CD14-positive monocyte (primary cell): ENCODE data around the gene TXK. TPM values are rescaled to one million over a fixed set of nuclear protein-coding genes. Genes with fewer than 3 reads are reported as not detected.

Source experiments
- DNase-seq, 3 donors: peaks; one replicate each; pipeline ENCODE4 v3.0.0-alpha.2; 2011 to 2022
- H2AFZ ChIP-seq: 2 replicates; pipeline ENCODE4 v1.6.0; 2012; ENCODE audit warnings: mild to moderate bottlenecking, low read depth, low read length, inconsistent platforms; ENCODE audit not compliant: insufficient read depth, poor library complexity, severe bottlenecking
- H3K27ac ChIP-seq, 2 donors: 1 replicate in 1 of 2; 2 replicates in 1 of 2; pipeline ENCODE4 v1.5.1; 2012 to 2013; ENCODE audit warnings: low read length in 2 of 2, control low read depth in 1 of 2, inconsistent platforms in 1 of 2, low read depth in 1 of 2, mild to moderate bottlenecking in 1 of 2
- H3K27me3 ChIP-seq, 2 donors: one replicate each; pipeline versions ENCODE4 v1.6.0 to v1.6.1; 2011 to 2013; ENCODE audit warnings: low read length in 2 of 2; ENCODE audit not compliant: control insufficient read depth in 2 of 2, insufficient read depth in 2 of 2
- H3K36me3 ChIP-seq, 2 donors: replicated peaks in 1 of 2; 1 replicate in 1 of 2; 2 replicates in 1 of 2; pipeline versions ENCODE4 v1.5.1 to v1.6.1; 2012 to 2013; ENCODE audit warnings: low read length in 2 of 2, control low read depth in 1 of 2, inconsistent platforms in 1 of 2, mild to moderate bottlenecking in 1 of 2; ENCODE audit not compliant: insufficient read depth in 2 of 2, control insufficient read depth in 1 of 2
- H3K4me1 ChIP-seq, 2 donors: 1 replicate in 1 of 2; 2 replicates in 1 of 2; pipeline versions ENCODE4 v1.5.1 to v1.6.1; 2012 to 2013; ENCODE audit warnings: low read length in 2 of 2, control low read depth in 1 of 2, inconsistent platforms in 1 of 2, mild to moderate bottlenecking in 1 of 2, moderate library complexity in 1 of 2; ENCODE audit not compliant: insufficient read depth in 2 of 2, control insufficient read depth in 1 of 2
- H3K4me2 ChIP-seq: replicated peaks from 2 replicates; pipeline ENCODE3; 2012; ENCODE audit warnings: low read length, moderate library complexity, mild to moderate bottlenecking; ENCODE audit not compliant: poor library complexity, severe bottlenecking; ENCODE audit errors: extremely low read depth
- H3K4me3 ChIP-seq, 3 experiments: fragments of 200-600 bp in 1 of 3; sonication (generic) in 1 of 3; replicated peaks in 1 of 3; 1 replicate in 2 of 3; 2 replicates in 1 of 3; pipeline ENCODE4 v1.5.1; 2011 to 2013; ENCODE audit warnings: low read length in 3 of 3, mild to moderate bottlenecking in 3 of 3, control low read depth in 2 of 3, low read depth in 2 of 3, inconsistent platforms in 1 of 3, moderate library complexity in 1 of 3
- H3K79me2 ChIP-seq: 2 replicates; pipeline ENCODE4 v1.6.0; 2012; ENCODE audit warnings: mild to moderate bottlenecking, control low read depth, inconsistent platforms, low read length, moderate library complexity; ENCODE audit not compliant: insufficient read depth
- H3K9ac ChIP-seq: 2 replicates; pipeline ENCODE4 v1.6.0; 2017; ENCODE audit warnings: low read length, mild to moderate bottlenecking; ENCODE audit not compliant: insufficient read depth, poor library complexity, severe bottlenecking
- H3K9me3 ChIP-seq, 2 donors: replicated peaks in 1 of 2; 1 replicate in 1 of 2; 2 replicates in 1 of 2; pipeline versions ENCODE4 v1.5.1 to v1.6.1; 2012 to 2013; ENCODE audit warnings: low read length in 2 of 2, control low read depth in 1 of 2; ENCODE audit not compliant: control insufficient read depth in 1 of 2, insufficient read depth in 1 of 2
- H4K20me1 ChIP-seq: 2 replicates; pipeline ENCODE4 v1.6.0; 2012; ENCODE audit warnings: mild to moderate bottlenecking, low read length, control low read depth, moderate library complexity; ENCODE audit not compliant: insufficient read depth
- H3K27ac Mint-ChIP-seq, 7 donors: one replicate each; pipeline ENCODE4 v1.8.0; 2020; ENCODE audit warnings: mild to moderate bottlenecking in 7 of 7, mixed read lengths in 7 of 7, moderate library complexity in 6 of 7, inconsistent platforms in 2 of 7
- H3K27me3 Mint-ChIP-seq, 3 donors: one replicate each; pipeline ENCODE4 v1.8.0; 2021 to 2022; ENCODE audit warnings: low read depth in 3 of 3, mild to moderate bottlenecking in 3 of 3, mixed read lengths in 3 of 3, moderate library complexity in 3 of 3, inconsistent platforms in 1 of 3
- H3K36me3 Mint-ChIP-seq, 2 donors: one replicate each; pipeline ENCODE4 v1.8.0; 2020; ENCODE audit warnings: mixed read lengths in 2 of 2, inconsistent platforms in 1 of 2, mild to moderate bottlenecking in 1 of 2
- H3K4me1 Mint-ChIP-seq: one replicate; pipeline ENCODE4 v1.8.0; 2020; ENCODE audit warnings: mild to moderate bottlenecking, mixed read lengths
- H3K4me3 Mint-ChIP-seq, 2 donors: one replicate each; pipeline ENCODE4 v1.8.0; 2020; ENCODE audit warnings: mild to moderate bottlenecking in 2 of 2, mixed read lengths in 2 of 2, moderate library complexity in 1 of 2
- H3K9me3 Mint-ChIP-seq, 7 donors: one replicate each; pipeline ENCODE4 v1.8.0; 2020 to 2022; ENCODE audit warnings: mixed read lengths in 7 of 7, mild to moderate bottlenecking in 6 of 7, moderate library complexity in 6 of 7, inconsistent platforms in 2 of 7
- WGBS: methylation state at CpG from one replicate; pipeline ENCODE4 v1.1.5; 2013; ENCODE audit warnings: missing lambda C conversion rate; ENCODE audit not compliant: insufficient coverage; 5-methylcytosine and 5-hydroxymethylcytosine counted together
- intact Hi-C, 2 donors: fragments of 100-400 bp; cut with micrococcal nuclease; formaldehyde crosslinking; loops; one replicate each; pipeline versions ENCODE4 v1.15.0 to v1.15.1; 2023
- polyA plus RNA-seq, 3 donors: library from polyadenylated mRNA; depleted of rRNA in 1 of 3; unstranded in 2 of 3; stranded (reverse) in 1 of 3; fragments of 300-500 nt in 2 of 3; fragments of >200 nt in 1 of 3; fragmentation: Illumina TruSeq in 2 of 3; gene quantifications; 1 replicate in 2 of 3; 2 replicates in 1 of 3; pipeline ENCODE4 v1.2.3, GENCODE V29; 2012 to 2021
- TF ChIP-seq, protein P1 (sequence below): fragments of 200-600 bp; IDR thresholded peaks from one replicate; pipeline ENCODE4 v1.8.0; 2022; ENCODE audit warnings: antibody characterized with exemption, mild to moderate bottlenecking

The TXK gene
- polyA plus RNA-seq, 3 donors: 0.13 to 0.93 (median 0.54) TPM

DNA sequence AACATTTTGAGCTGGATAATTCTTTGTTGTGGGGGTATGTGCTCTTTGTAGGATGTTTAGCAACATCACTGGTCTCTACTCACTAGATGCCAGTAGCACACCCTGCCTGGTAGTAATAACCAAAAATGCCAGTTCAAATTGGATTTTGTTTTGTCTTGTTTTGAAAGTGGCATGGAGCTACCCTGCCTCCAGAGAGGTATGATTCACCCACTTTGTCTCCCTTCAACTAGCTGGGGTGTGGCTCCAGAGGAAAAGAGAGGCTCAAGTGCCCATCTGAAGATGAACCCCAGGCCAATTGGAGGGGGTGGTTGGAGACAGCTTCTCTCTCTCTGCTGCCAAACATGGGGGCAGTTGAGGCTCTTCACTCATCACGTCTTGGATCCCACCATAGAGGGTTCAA is 83.0 kb downstream of the TXK start:
- intact Hi-C loops: no loop called here
- peaks cover 0 to 3% (median 0%) of the 10 kb centered on the region in 7 donors for H3K9me3 Mint-ChIP-seq

DNA sequence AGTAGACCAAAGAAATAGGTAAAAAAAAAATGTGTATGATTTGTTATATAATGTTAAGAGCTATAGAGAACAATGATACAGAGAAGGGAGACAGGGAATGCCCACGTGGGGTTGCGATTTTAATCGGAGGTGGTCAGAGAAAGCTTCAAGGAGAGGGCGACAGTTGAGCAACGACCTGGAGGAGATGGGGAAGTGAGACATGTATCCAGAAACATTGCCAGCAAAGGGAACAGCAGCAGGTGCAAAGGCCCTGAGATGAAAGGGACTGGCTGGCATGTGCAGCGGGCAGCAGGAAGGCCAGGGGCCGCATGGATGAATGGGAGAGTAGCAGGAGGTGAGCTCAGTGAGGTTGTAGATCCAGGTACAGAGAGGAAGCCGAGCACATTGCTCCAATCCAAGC is 84.6 kb downstream of the TXK start:
- Mint-ChIP-seq H3K4me1 (peaks cover 39% of the 10 kb centered on the region), H3K36me3 (peaks cover 4 to 6% of the 10 kb centered on the region in 2 donors), H3K27ac (no peak overlapping the region), H3K27me3 (peaks cover 22 to 45% (median 38%) of the 10 kb centered on the region in 3 donors), H3K4me3 (peak overlapping the region in 1 of 2 donors; percentile 58), H3K9me3 (peaks cover 0 to 3% (median 0%) of the 10 kb centered on the region in 7 donors)
- H2AFZ ChIP-seq: no peak overlapping the region
- TF ChIP-seq, protein P1, sequence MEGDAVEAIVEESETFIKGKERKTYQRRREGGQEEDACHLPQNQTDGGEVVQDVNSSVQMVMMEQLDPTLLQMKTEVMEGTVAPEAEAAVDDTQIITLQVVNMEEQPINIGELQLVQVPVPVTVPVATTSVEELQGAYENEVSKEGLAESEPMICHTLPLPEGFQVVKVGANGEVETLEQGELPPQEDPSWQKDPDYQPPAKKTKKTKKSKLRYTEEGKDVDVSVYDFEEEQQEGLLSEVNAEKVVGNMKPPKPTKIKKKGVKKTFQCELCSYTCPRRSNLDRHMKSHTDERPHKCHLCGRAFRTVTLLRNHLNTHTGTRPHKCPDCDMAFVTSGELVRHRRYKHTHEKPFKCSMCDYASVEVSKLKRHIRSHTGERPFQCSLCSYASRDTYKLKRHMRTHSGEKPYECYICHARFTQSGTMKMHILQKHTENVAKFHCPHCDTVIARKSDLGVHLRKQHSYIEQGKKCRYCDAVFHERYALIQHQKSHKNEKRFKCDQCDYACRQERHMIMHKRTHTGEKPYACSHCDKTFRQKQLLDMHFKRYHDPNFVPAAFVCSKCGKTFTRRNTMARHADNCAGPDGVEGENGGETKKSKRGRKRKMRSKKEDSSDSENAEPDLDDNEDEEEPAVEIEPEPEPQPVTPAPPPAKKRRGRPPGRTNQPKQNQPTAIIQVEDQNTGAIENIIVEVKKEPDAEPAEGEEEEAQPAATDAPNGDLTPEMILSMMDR: no peak
- no peaks in the 10 kb centered on the region for H4K20me1 ChIP-seq
- no peaks in the 10 kb centered on the region for H3K79me2 ChIP-seq
- peaks cover 31 to 32% of the 10 kb centered on the region in 2 donors for H3K4me1 ChIP-seq
- peaks cover 26 to 33% of the 10 kb centered on the region in 2 donors for H3K27me3 ChIP-seq
- no peak overlapping the region for H3K4me2 ChIP-seq
- no peaks in the 10 kb centered on the region for H3K9me3 ChIP-seq
- intact Hi-C loops: loop anchor here in 1 of 2 donors (10.0 kb wide), 1 partner anchor 125 kb away; no protein-coding TSS in a partner anchor
- no peak for DNase-seq
- no peak overlapping the region for H3K27ac ChIP-seq
- H3K36me3 ChIP-seq: no peaks in the 10 kb centered on the region
- H3K9ac ChIP-seq: no peak overlapping the region
- 28% methylated on average over 5 of the region's 8 CpGs for WGBS
- H3K4me3 ChIP-seq: no peak overlapping the region

More for the DNA sequence above, 83.0 kb downstream of the TXK start:
- 83% methylated on average over 1 of the region's 1 CpG for WGBS
- Mint-ChIP-seq H3K27me3 (peaks cover 11 to 30% (median 26%) of the 10 kb centered on the region in 3 donors), H3K27ac (no peak overlapping the region), H3K4me3 (no peak overlapping the region), H3K36me3 (peaks cover 3 to 4% of the 10 kb centered on the region in 2 donors), H3K4me1 (peaks cover 35% of the 10 kb centered on the region)
- H3K27me3 ChIP-seq: peaks cover 16 to 20% of the 10 kb centered on the region in 2 donors
- H3K27ac ChIP-seq: no peak overlapping the region
- no peaks in the 10 kb centered on the region for H4K20me1 ChIP-seq
- no peak overlapping the region for H2AFZ ChIP-seq
- H3K4me2 ChIP-seq: no peak overlapping the region
- no peaks in the 10 kb centered on the region for H3K79me2 ChIP-seq
- TF ChIP-seq, protein P1: no peak
- DNase-seq: no peak
- H3K36me3 ChIP-seq: no peaks in the 10 kb centered on the region
- no peak overlapping the region for H3K4me3 ChIP-seq
- peaks cover 27 to 30% of the 10 kb centered on the region in 2 donors for H3K4me1 ChIP-seq
- H3K9ac ChIP-seq: no peak overlapping the region
- no peaks in the 10 kb centered on the region for H3K9me3 ChIP-seq
